Neural cell (in vitro differentiated cells): ENCODE measurements around the gene STRADA. TPM values are rescaled to one million over a fixed set of nuclear protein-coding genes. Genes with fewer than 3 reads are reported as not detected.

Source experiments
- H2AFZ ChIP-seq: fragments of 200-600, 300-800 bp; sonication (generic), shearing (Covaris generic); 2 replicates; pipeline ENCODE4 v1.6.0; 2014; ENCODE audit warnings: low read depth, mild to moderate bottlenecking, antibody characterized with exemption, low read length, moderate library complexity
- H3F3A ChIP-seq: fragments of 200-600 bp; shearing (Covaris generic); 2 replicates; pipeline ENCODE4 v1.6.1; 2016; ENCODE audit warnings: mild to moderate bottlenecking, moderate library complexity, mixed read lengths, antibody characterized with exemption, low read length; ENCODE audit not compliant: insufficient read depth, poor library complexity, severe bottlenecking
- H3K27ac ChIP-seq: fragments of 200-600, 300-800 bp; sonication (generic), shearing (Covaris generic); 2 replicates; pipeline ENCODE4 v1.5.1; 2014; ENCODE audit warnings: mild to moderate bottlenecking, low read length, moderate library complexity
- H3K27me3 ChIP-seq: fragments of 300-800, 200-600 bp; sonication (generic), shearing (Covaris generic); 2 replicates; pipeline ENCODE4 v1.6.0; 2014; ENCODE audit warnings: mild to moderate bottlenecking, low read depth, low read length, moderate library complexity; ENCODE audit not compliant: insufficient read depth
- H3K36me3 ChIP-seq: fragments of 300-800, 200-600 bp; sonication (generic), shearing (Covaris generic); 2 replicates; pipeline ENCODE4 v1.5.1; 2014; ENCODE audit warnings: mild to moderate bottlenecking, antibody characterized with exemption, low read length, moderate library complexity; ENCODE audit not compliant: insufficient read depth
- H3K4me2 ChIP-seq: fragments of 300-800, 200-600 bp; sonication (generic), shearing (Covaris generic); 2 replicates; pipeline ENCODE4 v1.6.0; 2014; ENCODE audit warnings: mild to moderate bottlenecking, low read length
- H3K4me3 ChIP-seq: fragments of 300-800, 200-600 bp; sonication (generic), shearing (Covaris generic); 2 replicates; pipeline ENCODE4 v1.5.1; 2014; ENCODE audit warnings: mild to moderate bottlenecking, low read length, moderate library complexity
- H3K79me2 ChIP-seq: fragments of 200-600 bp; shearing (Covaris generic); replicated peaks from 2 replicates; pipeline ENCODE4 v1.6.0; 2014; ENCODE audit warnings: mild to moderate bottlenecking, low read length, moderate library complexity; ENCODE audit not compliant: insufficient read depth
- H3K9ac ChIP-seq: fragments of 300-800, 200-600 bp; sonication (generic), shearing (Covaris generic); 2 replicates; pipeline ENCODE4 v1.6.1; 2016; ENCODE audit warnings: mild to moderate bottlenecking, low read length, mixed read lengths
- H3K9me2 ChIP-seq: fragments of 200-600 bp; shearing (Covaris generic); 2 replicates; pipeline ENCODE4 v1.6.1; 2016; ENCODE audit warnings: mild to moderate bottlenecking, low read length, mixed read lengths; ENCODE audit not compliant: insufficient read depth
- H3K9me3 ChIP-seq: fragments of 200-600, 300-800 bp; sonication (generic), shearing (Covaris generic); 2 replicates; pipeline ENCODE4 v1.6.1; 2016; ENCODE audit warnings: mild to moderate bottlenecking, mixed run types, low read length, moderate library complexity, mixed read lengths
- H4K20me1 ChIP-seq: fragments of 200-600 bp; shearing (Covaris generic); 2 replicates; pipeline ENCODE4 v1.6.1; 2016; ENCODE audit warnings: mild to moderate bottlenecking, mixed run types; ENCODE audit not compliant: insufficient read depth
- CTCF ChIP-seq: fragments of 450-650 bp; IDR thresholded peaks from 2 replicates; pipeline ENCODE4 v1.5.1; 2014; ENCODE audit warnings: antibody characterized with exemption, mild to moderate bottlenecking, moderate library complexity; ENCODE audit not compliant: poor library complexity, severe bottlenecking
- EP300 ChIP-seq: fragments of 450-650 bp; conservative IDR thresholded peaks from 2 replicates; pipeline ENCODE4 v1.6.1; 2014; ENCODE audit warnings: antibody characterized with exemption, mild to moderate bottlenecking, moderate library complexity; ENCODE audit not compliant: poor library complexity, severe bottlenecking
- EZH2 ChIP-seq: fragments of 200-600, 300-800 bp; shearing (Covaris generic), sonication (generic); IDR thresholded peaks from 2 replicates; pipeline ENCODE4 v1.6.1; 2014; ENCODE audit warnings: antibody characterized with exemption, low read length, borderline replicate concordance, mild to moderate bottlenecking; ENCODE audit not compliant: insufficient read depth, poor library complexity, severe bottlenecking
- MXI1 ChIP-seq: fragments of 450-650 bp; conservative IDR thresholded peaks from 2 replicates; pipeline ENCODE4 v1.6.1; 2014; ENCODE audit warnings: antibody characterized with exemption, mild to moderate bottlenecking; ENCODE audit not compliant: poor library complexity, severe bottlenecking
- POLR2AphosphoS5 ChIP-seq: IDR thresholded peaks from 2 replicates; pipeline ENCODE4 v1.6.1; 2012
- RAD21 ChIP-seq: fragments of 450-650 bp; conservative IDR thresholded peaks from 2 replicates; pipeline ENCODE4 v1.6.1; 2014; ENCODE audit warnings: antibody characterized with exemption, mild to moderate bottlenecking, moderate library complexity
- SMC3 ChIP-seq: fragments of 450-650 bp; conservative IDR thresholded peaks from 2 replicates; pipeline ENCODE4 v1.6.1; 2014; ENCODE audit warnings: antibody characterized with exemption, mild to moderate bottlenecking, moderate library complexity; ENCODE audit not compliant: poor library complexity
- TAF1 ChIP-seq: IDR thresholded peaks from 2 replicates; pipeline ENCODE4 v1.6.1; 2012; ENCODE audit warnings: low read depth
- polyA plus RNA-seq: library from polyadenylated mRNA; depleted of rRNA; stranded (reverse); fragments of >200 nt; gene quantifications from 2 replicates; pipeline ENCODE4 v1.2.3, GENCODE V29; 2014
- TF ChIP-seq, protein P1 (sequence below): IDR thresholded peaks from 2 replicates; pipeline ENCODE4 v1.6.1; 2012; ENCODE audit warnings: borderline replicate concordance

Gene STRADA
- polyA plus RNA-seq, 1 donor from 2014 or later = 18.4 TPM

DNA sequence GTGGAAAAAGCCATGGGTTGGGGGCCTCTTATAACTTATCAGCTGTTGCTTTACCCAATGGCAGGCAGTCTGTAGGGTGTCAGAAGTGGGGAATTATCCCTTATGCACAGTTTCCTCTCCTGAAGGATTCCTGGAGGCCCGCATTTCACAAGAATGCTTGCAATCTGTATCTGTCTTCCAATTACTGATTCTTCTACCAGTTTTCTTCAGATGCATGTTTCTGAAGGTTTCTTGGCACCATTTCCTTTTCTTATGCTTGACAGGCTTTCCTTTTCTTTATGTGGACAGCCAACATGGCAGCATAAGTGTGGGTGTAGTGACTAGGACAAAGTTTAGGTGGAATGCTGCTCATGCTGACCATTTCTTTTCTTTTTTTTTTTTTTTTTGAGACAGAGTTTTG is 83.2 kb downstream of the STRADA start:
- H3F3A ChIP-seq = no peaks in the 10 kb centered on the region
- H3K27me3 ChIP-seq = no peaks in the 10 kb centered on the region
- H3K27ac ChIP-seq = no peak overlapping the region
- no peaks in the 10 kb centered on the region for H4K20me1 ChIP-seq
- H3K36me3 ChIP-seq = no peaks in the 10 kb centered on the region
- no peaks in the 10 kb centered on the region for H3K9me2 ChIP-seq
- no peaks in the 10 kb centered on the region for H3K9me3 ChIP-seq
- no peak overlapping the region for H2AFZ ChIP-seq
- no peaks in the 10 kb centered on the region for H3K79me2 ChIP-seq
- no peak overlapping the region for H3K4me2 ChIP-seq
- no peak overlapping the region for H3K9ac ChIP-seq
- H3K4me3 ChIP-seq = no peak overlapping the region
- TF ChIP-seq EP300 (no peak), RAD21 (no peak), POLR2AphosphoS5 (no peak), EZH2 (no peak), CTCF (no peak), TAF1 (no peak), SMC3 (no peak), MXI1 (no peak)
- TF ChIP-seq, protein P1, sequence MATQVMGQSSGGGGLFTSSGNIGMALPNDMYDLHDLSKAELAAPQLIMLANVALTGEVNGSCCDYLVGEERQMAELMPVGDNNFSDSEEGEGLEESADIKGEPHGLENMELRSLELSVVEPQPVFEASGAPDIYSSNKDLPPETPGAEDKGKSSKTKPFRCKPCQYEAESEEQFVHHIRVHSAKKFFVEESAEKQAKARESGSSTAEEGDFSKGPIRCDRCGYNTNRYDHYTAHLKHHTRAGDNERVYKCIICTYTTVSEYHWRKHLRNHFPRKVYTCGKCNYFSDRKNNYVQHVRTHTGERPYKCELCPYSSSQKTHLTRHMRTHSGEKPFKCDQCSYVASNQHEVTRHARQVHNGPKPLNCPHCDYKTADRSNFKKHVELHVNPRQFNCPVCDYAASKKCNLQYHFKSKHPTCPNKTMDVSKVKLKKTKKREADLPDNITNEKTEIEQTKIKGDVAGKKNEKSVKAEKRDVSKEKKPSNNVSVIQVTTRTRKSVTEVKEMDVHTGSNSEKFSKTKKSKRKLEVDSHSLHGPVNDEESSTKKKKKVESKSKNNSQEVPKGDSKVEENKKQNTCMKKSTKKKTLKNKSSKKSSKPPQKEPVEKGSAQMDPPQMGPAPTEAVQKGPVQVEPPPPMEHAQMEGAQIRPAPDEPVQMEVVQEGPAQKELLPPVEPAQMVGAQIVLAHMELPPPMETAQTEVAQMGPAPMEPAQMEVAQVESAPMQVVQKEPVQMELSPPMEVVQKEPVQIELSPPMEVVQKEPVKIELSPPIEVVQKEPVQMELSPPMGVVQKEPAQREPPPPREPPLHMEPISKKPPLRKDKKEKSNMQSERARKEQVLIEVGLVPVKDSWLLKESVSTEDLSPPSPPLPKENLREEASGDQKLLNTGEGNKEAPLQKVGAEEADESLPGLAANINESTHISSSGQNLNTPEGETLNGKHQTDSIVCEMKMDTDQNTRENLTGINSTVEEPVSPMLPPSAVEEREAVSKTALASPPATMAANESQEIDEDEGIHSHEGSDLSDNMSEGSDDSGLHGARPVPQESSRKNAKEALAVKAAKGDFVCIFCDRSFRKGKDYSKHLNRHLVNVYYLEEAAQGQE = no peak

- H3K9me3 ChIP-seq = no peaks in the 10 kb centered on the region
- no peaks in the 10 kb centered on the region for H3K36me3 ChIP-seq
- no peak overlapping the region for H3K4me2 ChIP-seq
- no peak overlapping the region for H3K27ac ChIP-seq
- H3K9ac ChIP-seq = no peak overlapping the region
- TF ChIP-seq, protein P1 = no peak
- TF ChIP-seq SMC3 = no peak
- no peak for TF ChIP-seq MXI1
- TF ChIP-seq TAF1 = no peak
- no peak for TF ChIP-seq POLR2AphosphoS5
- no peak for TF ChIP-seq RAD21
- no peak for TF ChIP-seq EZH2
- no peak for TF ChIP-seq EP300
- TF ChIP-seq CTCF = no peak
- no peaks in the 10 kb centered on the region for H3K79me2 ChIP-seq
- no peaks in the 10 kb centered on the region for H3K27me3 ChIP-seq
- H3F3A ChIP-seq = no peaks in the 10 kb centered on the region
- H2AFZ ChIP-seq = no peak overlapping the region
- H3K9me2 ChIP-seq = no peaks in the 10 kb centered on the region
- H4K20me1 ChIP-seq = no peaks in the 10 kb centered on the region
- no peak overlapping the region for H3K4me3 ChIP-seq
Measured at GRCh38 chr17:63657786-63658185, 83.8 kb downstream of the STRADA start.
